Measurements from ENCODE around the gene DENND5B.
"Not testable (repeated sequence)": the region's sequence is repeated elsewhere in the genome, so short reads cannot be mapped to it uniquely, and the experiment has no call there.

DENND5B gene

DNA sequence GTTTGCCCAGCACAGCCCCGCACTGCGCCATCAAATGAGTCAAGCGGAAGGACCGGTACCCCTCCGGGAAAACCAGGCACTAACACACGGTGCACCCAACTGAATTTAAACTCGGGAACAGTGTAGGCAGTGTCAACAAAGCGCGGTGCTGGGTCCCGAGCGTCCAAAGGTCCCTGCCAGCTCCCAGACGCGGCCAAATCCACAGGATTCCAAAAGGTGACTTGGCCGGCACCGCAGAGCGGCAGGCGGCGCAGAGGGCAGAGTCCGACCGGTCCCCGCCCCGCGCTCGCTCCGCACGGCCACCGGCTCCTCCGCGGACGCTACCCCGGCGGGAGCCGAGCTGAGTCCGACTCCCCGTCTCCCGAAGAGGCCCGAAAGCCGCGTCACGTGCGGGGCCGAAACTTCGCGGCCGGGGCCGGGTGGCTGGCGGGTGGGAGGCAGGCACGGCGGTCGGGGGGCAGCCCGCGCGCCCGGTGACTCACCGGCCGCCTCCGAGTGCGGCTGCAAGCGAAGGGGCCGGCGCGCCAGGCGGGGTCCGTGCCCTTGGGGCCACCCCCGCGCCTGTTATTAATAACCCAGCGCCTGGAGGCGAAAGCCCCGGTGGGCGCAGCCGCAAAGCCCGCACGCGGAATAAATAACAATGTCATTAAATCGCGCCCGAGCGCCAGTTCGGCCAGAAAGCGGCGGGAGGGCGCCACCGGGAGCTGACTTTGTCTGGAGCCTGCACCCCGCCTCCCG lies 863 bp downstream of the DENND5B start:
- DNase-seq: no peak

DNA sequence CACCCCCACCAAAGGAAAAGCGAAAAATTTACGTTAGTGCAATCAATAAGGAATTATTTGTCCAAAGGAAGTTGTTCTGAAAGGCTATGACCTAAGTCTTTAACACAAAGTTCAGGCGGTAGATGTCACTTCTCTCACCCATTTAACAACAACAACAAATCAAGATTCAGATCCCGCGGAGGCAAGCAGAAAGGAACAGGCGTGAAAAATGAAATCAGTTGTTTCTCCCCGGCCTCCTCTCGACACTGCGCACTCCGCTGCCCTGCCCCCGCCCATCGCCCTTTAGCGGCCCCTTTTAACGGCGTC lies 1.4 kb downstream of the DENND5B start:
- DNase-seq: no peak

DNA sequence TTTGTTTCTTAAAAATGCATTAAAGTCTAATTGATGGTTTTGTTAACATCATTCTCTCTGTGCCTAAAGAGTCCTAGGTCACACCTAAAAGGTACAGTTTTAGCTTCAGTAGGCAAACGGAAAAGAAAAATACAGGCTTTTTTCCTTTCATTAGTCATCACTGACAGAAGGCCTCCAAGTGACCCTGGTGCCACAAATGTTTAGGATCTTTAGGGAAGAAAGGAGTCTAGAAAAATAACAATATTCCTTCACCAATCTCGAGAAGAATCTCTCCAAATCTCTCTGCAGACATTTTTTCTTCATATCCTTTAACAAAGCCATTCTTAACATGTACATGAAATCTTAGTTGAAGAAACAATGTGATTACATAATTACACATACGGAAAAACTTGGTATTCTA lies 2.0 kb downstream of the DENND5B start:
- no peak for DNase-seq

DNA sequence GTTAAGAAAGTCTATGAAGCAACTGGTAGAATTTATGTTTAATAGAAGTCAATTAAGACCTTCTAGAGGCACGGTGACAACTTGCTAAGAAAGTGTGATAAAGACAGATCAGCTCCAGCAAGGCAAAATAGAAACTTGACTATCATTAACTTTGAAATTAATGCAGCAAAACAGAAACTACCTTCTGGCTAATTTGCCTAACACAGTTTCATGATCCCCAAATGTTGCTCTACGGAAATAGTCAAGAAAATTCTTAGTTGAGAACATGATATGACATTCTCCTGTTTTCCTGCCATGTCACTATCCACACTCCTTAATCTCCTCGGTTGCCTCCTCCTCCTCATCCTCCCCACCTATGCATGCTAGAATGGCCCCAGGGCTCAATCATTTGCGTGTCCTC lies 4.2 kb downstream of the DENND5B start:
- no peak for DNase-seq

DNA sequence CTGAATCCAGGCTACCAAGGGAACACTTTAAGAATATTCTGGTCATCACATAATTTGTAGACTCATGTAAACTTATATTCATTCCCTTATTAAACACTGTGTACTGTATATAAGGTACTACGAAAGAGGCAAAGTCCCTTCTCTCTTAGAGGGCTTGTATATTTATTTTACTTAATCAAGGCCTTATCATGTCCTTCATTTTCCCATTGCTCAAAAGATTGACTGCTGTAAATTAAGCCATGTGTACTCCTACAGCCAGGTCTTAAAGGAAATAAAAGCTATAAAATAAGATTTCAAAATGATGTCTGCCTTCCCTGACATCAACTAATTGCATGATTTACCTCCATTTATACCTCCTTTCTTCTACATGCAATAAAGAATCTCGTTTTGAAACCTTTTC lies 5.0 kb downstream of the DENND5B start:
- DNase-seq: no peak

DNA sequence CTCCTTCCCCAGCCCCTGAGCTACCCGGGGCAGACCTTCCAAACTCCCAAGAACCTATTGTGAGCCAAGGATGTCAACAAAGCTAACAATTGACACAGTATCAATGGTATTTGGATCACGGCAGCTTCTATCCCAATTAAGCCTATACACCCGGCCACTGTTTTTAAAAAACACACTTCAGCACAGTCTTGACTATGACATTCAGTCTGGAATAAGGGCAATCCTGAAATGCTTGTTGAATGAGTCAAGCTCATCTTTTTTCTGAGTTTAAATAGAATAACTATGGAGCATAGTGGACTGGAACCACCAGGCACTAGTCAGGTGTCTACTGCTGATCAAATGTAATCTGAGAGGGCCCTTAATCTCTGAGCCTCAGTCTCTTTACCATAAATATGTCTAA lies 5.7 kb downstream of the DENND5B start:
- DNase-seq: no peak

DNA sequence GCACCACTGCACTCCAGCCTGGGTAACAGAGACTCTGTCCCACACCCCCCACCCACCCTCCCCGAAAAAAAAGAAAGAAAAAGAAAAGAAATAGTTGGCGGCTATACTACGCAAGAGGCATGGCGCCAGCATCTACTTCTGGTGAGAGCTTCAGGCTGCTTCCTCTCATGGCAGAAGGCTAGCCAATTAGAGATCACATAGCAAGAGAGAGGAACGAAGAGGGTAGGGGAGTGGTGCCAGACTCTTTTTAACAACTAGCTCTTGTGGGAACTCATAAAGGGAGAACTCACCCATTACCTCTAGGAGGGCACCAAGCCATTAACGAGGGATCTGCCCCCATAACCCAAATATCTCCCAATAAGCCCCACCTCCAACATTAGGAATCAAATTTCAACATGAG lies 6.2 kb downstream of the DENND5B start:
- no peak for DNase-seq

DNA sequence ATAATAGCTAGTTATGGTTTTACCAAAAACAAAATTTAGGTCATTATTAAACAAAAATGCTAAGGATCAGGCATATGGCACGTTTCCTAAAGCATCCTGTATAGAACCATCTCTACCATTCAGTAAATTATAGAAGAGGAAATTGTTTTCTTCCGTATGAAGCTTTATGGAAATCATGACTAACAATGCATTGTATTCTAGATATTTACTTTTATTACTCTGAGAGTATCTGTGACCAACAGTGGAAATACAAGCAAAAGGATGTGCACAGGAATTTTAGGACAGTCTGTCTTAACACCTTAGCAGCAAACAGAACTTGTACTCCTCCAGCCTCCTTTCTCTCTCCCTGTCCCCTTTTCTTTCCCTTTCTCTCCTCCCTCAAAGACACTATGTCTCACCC lies 7.1 kb downstream of the DENND5B start:
- no peak for DNase-seq

DNA sequence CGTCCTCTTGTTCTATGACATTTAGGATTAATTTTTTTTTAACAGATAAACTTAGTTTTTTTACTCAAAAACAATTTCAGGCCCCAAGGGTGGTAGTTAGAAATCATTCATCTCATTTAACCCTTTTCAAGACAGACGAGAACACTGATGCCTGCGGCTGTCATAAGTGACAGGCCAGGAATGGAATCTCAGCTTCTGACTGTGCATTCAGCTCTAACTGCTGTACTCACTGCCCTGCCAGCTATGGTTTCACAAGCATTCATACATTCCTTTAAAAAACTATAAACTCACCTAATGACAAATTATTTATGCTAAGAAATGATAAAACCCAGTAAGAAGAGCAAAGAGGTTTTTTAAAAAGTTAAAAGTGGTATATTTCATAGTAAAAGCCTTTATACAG lies 8.8 kb downstream of the DENND5B start:
- no peak for DNase-seq

DNA sequence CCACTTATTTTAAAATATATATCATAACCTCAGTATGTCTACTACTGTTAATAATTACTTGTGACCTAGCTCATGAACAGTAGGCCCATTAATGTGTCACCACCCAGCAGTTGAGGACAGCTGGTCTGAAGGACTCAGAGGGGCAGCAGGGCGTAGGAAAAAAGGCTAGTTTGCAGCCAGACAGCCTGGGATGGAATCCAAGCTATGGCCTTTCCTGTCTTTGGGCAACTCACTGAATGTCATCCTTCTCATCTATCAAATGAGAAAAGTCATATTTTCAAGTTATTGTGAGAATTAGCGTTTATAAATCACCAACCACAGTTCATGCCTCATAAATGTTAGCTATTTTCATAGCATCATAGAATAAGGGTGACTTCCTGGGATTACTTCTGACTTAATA lies 12.3 kb downstream of the DENND5B start:
- no peak for DNase-seq

DNA sequence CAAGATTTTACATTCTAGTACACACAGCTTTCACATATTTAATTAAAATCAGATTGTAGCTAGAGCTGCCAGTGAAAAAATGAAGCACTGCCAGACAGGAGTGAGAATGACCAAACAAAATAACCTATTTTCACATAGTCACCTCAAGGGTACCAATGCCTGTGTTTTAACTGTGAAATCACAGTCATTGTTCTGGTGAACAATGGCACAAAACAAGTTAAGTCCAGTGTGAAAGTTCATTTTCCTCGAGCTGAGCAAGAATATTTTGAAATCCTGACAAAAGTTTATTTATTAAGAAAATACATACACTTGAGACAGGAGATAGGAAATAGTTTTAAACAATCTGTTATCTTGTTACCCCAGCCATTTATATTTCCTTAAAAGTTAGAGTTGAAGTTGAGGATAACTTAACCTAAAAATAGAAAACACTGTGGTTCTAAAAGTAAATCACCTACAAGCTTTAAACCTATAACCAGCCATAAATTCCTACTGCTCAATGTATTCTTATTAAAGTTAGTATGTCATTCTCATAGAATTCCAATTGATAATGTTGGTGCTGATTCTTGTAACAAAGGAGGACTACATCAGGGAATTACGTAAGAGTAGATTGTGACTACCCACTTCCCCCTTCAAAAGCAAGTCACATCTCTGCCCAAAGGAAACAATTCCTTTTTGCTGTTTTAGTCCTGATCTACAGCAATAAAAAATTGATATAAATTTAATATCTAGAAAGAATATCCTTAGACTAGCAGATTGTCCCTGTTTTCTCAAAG lies 15.9 kb downstream of the DENND5B start:
- no peak for DNase-seq

DNA sequence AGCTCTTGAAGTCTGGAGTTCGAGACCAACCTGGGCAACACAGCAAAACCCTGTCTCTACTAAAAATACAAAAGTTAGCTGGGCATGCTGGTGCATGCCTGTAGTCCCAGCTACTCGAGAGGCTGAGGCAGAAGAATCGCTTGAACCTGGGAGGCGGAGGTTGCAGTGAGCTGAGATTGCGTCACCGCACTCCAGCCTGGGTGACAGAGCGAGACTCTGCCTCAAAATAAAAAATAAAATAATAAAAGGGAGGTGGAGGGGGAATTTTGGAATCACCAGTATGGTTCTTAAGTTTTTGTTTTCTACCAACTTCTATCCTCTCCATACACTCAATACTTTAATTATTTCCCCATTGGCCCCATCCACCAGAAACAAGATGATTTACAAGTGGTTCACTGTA lies 16.6 kb downstream of the DENND5B start:
- DNase-seq: not testable (repeated sequence)

DNA sequence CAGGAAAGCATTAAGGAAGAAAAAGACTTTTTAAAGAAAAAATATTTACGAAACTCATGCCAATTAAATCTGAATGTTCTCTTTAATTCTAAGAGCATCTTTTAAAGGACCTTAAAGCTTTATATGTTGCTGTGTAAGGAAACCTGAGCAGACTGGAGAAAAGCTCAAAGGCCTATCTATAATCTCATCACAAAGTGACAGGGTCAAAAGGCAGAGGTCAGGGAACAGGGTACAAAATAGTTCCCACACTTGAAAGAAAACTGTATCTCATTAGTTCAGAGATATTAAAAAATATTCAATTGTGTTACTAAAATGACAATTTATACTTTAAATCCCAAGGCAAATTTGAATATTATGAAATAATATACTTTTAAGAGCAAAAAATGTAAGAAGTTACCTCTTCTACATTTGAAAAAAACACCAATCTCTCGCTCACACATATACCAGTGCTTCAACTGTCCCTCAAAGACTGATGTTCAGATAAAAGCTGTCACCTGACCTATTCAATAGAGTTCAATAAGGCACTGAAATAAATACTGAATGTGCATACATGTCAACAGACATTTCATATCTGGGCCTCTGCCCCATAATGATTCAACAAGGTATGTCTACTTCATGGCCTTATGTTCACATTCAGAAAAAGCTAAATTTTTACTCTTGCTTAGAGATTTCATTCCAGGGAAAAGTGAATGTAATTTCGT lies 17.9 kb downstream of the DENND5B start:
- DNase-seq: no peak

DNA sequence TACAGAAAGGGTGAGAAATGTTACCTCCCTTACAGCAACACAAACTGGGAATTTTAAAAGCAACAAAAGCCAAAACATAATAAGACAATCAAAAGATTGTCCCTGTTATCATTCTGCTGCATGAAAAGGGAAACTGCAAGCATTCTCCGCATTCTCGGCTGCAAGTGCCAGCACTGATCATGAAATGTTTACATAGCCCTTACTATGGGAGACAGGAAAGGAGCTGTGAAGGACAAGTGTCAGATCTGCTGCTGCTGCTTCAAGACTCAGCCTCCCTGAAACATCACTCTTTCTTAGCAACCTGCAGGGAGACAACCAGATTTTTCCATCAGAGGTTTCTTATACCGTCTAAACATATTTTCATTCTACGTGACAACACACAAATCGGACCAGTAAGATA lies 20.1 kb downstream of the DENND5B start:
- DNase-seq: no peak

DNA sequence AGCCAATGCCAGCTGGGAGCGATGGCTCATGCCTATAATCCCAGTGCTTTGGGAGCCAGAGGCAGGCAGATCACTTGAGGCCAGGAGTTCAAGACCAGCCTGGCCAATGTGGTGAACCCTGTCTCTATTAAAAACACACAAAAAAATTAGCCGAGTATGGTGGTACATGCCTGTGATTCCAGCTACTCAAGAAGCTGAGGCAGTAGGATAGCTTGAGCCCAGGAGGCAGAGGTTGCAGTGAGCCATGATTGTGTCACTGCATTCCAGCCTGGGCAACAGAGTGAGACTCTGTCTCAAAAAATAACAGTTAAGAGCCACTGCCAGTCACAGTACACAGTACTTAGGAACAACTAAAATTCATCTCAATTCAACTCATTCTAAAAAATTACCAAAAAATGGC lies 21.4 kb downstream of the DENND5B start:
- not testable (repeated sequence) for DNase-seq

DNA sequence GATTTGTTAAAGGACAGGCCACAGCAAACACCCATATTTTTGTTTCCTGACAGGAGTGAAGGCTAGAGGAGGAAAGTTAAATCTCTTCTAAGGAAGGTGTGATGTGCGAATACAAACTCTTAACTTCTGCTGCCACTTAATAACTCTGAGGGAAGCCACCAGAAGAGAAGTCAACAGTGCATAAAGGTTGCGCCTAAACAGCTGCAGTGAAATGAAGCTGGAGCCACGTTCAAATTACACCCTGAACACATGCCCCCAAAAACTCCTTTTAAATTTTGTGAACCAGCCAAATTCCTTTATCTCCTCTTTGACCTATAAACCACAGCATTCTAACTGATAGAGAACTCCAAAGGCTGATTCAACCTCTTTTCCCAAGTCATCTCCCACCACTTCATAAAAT lies 22.4 kb downstream of the DENND5B start:
- no peak for DNase-seq

DNA sequence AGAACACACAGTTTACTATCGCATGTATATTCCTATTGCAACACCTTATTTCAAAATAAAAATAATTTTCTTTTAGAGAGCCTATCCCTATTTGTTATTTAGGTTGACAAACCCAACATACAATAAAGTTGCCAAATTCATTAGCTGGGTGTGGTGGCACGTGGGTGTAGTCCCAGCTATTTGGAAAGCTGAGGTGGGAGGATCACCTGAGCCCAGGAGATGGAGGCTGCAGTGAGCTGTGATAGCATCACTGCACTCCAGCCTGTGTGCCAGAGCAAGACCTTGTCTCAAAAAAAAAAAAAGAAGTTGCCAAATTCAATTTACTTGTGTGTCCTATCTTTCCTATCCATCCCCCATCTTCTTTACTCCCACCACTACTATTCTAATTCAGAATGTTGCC lies 23.9 kb downstream of the DENND5B start:
- no peak for DNase-seq

DNA sequence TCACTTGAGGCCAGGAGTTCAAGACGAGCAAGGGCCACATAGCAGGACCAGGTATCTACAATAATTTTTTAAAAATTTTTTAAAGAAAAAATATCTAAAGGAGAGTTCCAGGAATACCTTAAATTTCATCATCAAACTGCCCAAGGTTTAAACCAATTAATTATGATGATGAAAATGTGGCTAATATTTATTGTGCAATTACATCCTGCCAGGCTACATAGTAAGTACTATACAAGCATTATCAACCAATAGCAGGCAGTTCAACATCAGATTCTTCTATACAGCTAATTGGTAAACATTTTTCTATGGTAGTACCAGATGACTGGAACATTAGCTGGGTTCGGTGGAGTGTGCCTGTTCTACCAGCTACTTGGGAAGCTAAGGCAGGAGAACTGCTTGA lies 24.4 kb downstream of the DENND5B start:
- no peak for DNase-seq

DNA sequence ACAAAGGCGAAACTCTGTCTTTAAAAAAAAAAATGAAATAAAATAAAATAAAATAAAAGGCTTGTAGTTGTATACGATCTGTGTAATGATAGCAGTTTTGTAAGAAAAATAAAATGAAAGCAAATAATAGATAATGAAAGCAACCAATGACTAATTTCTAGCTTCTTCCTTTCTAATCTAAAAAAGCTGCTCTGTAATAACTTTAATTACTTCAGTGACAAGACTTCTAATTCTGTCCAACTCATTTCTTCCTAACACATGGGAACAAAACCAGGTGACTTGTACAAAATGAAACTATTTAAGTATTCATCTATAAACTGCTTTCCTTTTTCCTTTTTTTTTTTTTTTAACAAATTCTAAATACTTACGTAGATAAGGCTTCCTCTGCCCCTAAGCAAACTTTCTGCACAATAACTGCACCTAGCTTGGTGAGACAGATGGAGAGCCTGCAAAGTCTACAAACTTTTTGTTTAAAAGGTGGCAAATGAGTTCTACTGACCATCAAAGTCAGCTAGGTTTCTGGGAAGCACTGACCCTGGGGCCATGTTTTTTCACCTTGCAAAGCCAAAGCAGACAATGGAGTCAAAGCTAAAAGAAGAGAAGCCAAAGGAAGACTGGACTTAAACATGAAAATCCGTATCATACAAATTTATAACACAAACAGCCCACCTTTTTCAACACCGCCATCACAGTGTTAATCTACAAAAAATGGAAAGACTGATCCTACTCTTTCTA lies 28.2 kb downstream of the DENND5B start:
- DNase-seq: no peak

DNA sequence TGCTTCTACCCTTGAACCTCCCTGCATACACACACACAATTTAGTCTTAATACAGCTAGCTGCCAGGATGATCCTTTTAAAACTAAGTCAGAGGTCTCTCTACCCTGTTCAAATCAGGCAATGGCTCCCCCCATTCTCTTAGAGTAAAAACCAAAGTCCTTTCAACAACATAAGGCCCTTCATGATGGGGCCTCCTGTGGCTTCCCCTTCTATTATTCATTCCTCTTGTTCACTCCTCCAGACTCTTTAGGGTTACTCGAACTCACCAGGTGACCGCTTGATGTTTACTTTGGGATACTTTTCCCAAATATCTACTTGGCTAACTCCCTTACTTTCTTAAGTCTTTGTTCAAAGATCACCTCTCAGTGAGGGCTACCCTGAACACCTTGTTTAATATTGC lies 30.4 kb downstream of the DENND5B start:
- no peak for DNase-seq

DNA sequence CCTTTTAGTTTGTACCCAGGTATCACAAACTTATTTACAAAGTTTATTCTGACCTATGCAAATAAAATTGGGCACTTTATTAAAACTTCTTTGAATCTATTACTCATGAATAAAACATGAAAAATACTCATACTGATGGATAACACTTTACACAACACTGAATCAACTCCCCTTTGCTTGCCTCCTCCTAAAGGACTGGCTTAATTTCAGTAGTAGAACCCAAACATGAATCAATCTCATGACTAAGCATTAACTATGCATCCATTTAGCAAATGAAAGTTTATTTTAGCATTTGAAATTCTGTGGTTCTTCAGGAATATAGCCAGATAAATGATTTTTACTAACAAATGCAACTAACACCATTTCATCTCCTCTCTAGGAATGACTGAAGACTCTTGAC lies 32.4 kb downstream of the DENND5B start:
- no peak for DNase-seq

DNA sequence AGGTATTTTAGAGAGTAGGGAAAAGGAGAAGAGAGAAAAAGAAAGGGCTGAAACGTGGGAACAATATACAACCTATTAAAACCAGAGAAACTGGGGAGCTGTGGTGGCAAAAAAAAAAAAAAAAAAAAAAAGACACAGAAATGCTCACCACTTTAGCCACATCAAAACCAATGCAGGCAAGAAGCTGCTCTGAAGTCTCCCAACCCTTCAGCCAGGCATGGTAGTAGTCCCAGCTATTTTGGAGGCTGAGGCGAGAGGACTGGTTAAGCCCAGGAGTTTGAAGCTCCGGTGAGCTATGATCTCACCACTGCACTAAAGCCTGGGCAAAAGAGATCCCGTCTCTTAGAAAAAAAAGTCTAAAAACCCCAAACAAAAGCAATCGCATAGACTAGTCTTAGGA lies 33.2 kb downstream of the DENND5B start:
- DNase-seq: no peak

DNA sequence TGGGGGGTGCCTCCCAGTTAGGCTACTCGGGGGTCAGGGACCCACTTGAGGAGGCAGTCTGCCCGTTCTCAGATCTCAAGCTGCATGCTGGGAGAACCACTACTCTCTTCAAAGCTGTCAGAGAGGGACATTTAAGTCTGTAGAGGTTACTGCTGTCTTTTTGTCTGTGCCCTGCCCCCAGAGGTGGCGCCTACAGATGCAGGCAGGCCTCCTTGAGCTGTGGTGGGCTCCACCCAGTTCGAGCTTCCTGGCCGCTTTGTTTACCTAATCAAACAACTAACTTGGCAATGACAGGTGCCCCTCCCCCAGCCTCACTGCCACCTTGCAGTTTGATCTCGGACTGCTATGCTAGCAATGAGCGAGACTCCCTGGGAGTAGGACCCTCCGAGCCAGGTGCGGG lies 35.5 kb downstream of the DENND5B start:
- not testable (repeated sequence) for DNase-seq

DNA sequence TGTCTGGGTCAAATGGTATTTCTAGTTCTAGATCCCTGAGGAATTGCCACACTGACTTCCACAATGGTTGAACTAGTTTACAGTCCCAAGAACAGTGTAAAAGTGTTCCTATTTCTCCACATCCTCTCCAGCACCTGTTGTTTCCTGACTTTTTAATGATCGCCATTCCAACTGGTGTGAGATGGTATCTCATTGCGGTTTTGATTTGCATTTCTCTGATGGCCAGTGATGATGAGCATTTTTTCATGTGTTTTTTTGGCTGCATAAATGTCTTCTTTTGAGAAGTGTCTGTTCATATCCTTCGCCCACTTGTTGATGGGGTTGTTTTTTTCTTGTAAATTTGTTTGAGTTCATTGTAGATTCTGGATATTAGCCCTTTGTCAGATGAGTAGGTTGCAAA lies 40.3 kb downstream of the DENND5B start:
- DNase-seq: not testable (repeated sequence)
